Fibroblast of mammary gland (primary cell): ENCODE results near the gene BCAR3.

Source experiments
- DNase-seq: peaks from one replicate; pipeline ENCODE4 v3.0.0-alpha.2; 2010; ENCODE audit warnings: low read depth
- H3K4me3 ChIP-seq: 2 replicates; pipeline ENCODE4 v1.5.1; 2011; ENCODE audit warnings: low read depth, mild to moderate bottlenecking, low read length, moderate library complexity; ENCODE audit not compliant: control insufficient read depth
- CTCF ChIP-seq: conservative IDR thresholded peaks from 2 replicates; pipeline ENCODE4 v1.5.1; 2011; ENCODE audit warnings: low read depth, low read length, inconsistent platforms; ENCODE audit not compliant: control insufficient read depth, insufficient read depth

Gene BCAR3

GRCh38 chr1:93576746-93577145, 104.9 kb downstream of the BCAR3 start:
- no peak for DNase-seq
- no peak overlapping the region for H3K4me3 ChIP-seq

GRCh38 chr1:93576346-93576745, 105.3 kb downstream of the BCAR3 start:
- no peak for TF ChIP-seq CTCF
- DNase-seq = no peak
- H3K4me3 ChIP-seq = no peak overlapping the region

More at GRCh38 chr1:93576746-93577145, 104.9 kb downstream of the BCAR3 start:
- no peak for TF ChIP-seq CTCF

- no peak overlapping the region for H3K4me3 ChIP-seq
- TF ChIP-seq CTCF = no peak
- no peak for DNase-seq
Measured at GRCh38 chr1:93575621-93576284, 105.9 kb downstream of the BCAR3 start.

- no peak overlapping the region for H3K4me3 ChIP-seq
- no peak for TF ChIP-seq CTCF
- DNase-seq = no peak
Measured at GRCh38 chr1:93574991-93575390, 106.6 kb downstream of the BCAR3 start.

- TF ChIP-seq CTCF = no peak
- no peak for DNase-seq
- H3K4me3 ChIP-seq = no peak overlapping the region
Measured at GRCh38 chr1:93574511-93574910, 107.1 kb downstream of the BCAR3 start.

- H3K4me3 ChIP-seq = no peak overlapping the region
- no peak for TF ChIP-seq CTCF
- DNase-seq = no peak
Measured at GRCh38 chr1:93573940-93574469, 107.6 kb downstream of the BCAR3 start.

GRCh38 chr1:93571623-93572310, 109.9 kb downstream of the BCAR3 start:
- no peak for DNase-seq
- H3K4me3 ChIP-seq = no peak overlapping the region
- TF ChIP-seq CTCF = no peak
